ENCODE measurements around the gene TOR1A. TPM values are rescaled to one million over a fixed set of nuclear protein-coding genes. Genes with fewer than 3 reads are reported as not detected.

The TOR1A gene
- total and polyA plus RNA-seq, 2 experiments from 2014 or later, result 73.6 to 101 TPM

GRCh38 chr9:129868872-129869486, 45.0 kb upstream of the TOR1A start:
- no peaks in the 10 kb centered on the region for H3K4me1 ChIP-seq (ENCODE audit: insufficient read depth)
- in situ Hi-C loops (cut with MboI), result no loop called here
- WGBS, 2 experiments (ENCODE audit: low coverage in 1 of 2, low lambda C conversion rate in 2 of 2, missing lambda C conversion rate in 2 of 2), result 92 to 94% methylated on average over 23 to 28 of the region's 28 CpGs

GRCh38 chr9:129868023-129868871, 44.3 kb upstream of the TOR1A start:
- DNase-seq, result no peak
- no peaks in the 10 kb centered on the region for H3K9me2 ChIP-seq (ENCODE audit: insufficient read depth)
- H3K4me3 ChIP-seq, result no peak overlapping the region
- H3K27ac ChIP-seq, result no peak overlapping the region
- H2AFZ ChIP-seq, result no peak overlapping the region
- no peaks in the 10 kb centered on the region for H3K79me2 ChIP-seq (ENCODE audit: insufficient read depth)
- in situ Hi-C loops (cut with MboI), result no loop called here
- no peaks in the 10 kb centered on the region for H3K9me3 ChIP-seq (ENCODE audit: low read depth)
- no peaks in the 10 kb centered on the region for H3F3A ChIP-seq (ENCODE audit: insufficient read depth)
- no peak overlapping the region for H3K9ac ChIP-seq
- no peaks in the 10 kb centered on the region for H3K27me3 ChIP-seq (replicated peaks; ENCODE audit: insufficient read depth)
- H3K4me1 ChIP-seq (ENCODE audit: insufficient read depth), result no peaks in the 10 kb centered on the region
- no peaks in the 10 kb centered on the region for H4K20me1 ChIP-seq (ENCODE audit: insufficient read depth)
- H3K36me3 ChIP-seq (ENCODE audit: low read depth), result no peaks in the 10 kb centered on the region
- TF ChIP-seq EZH2 (IDR thresholded peaks at IDR 0.05; ENCODE audit: insufficient read depth, poor library complexity, severe bottlenecking) (no peak), EZH2phosphoT487 (IDR thresholded peaks at IDR 0.05; ENCODE audit: insufficient read depth, low read depth) (no peak)
- WGBS, 2 experiments (ENCODE audit: low coverage in 1 of 2, low lambda C conversion rate in 2 of 2, missing lambda C conversion rate in 2 of 2), result 83 to 85% methylated on average over 43 to 47 of the region's 48 CpGs
- no peak overlapping the region for H3K4me2 ChIP-seq (ENCODE audit: unreplicated experiment)

More at GRCh38 chr9:129868872-129869486, 45.0 kb upstream of the TOR1A start:
- Histone ChIP-seq H3K79me2 (ENCODE audit: insufficient read depth) (no peaks in the 10 kb centered on the region), H4K20me1 (ENCODE audit: insufficient read depth) (no peaks in the 10 kb centered on the region), H2AFZ (no peak overlapping the region), H3K4me3 (no peak overlapping the region), H3K9me2 (ENCODE audit: insufficient read depth) (no peaks in the 10 kb centered on the region), H3F3A (ENCODE audit: insufficient read depth) (no peaks in the 10 kb centered on the region), H3K4me2 (ENCODE audit: unreplicated experiment) (no peak overlapping the region), H3K27ac (no peak overlapping the region), H3K9ac (no peak overlapping the region), H3K36me3 (ENCODE audit: low read depth) (no peaks in the 10 kb centered on the region), H3K9me3 (ENCODE audit: low read depth) (no peaks in the 10 kb centered on the region), H3K27me3 (replicated peaks; ENCODE audit: insufficient read depth) (no peaks in the 10 kb centered on the region)
- DNase-seq, result no peak
- no peak for TF ChIP-seq EZH2 (IDR thresholded peaks at IDR 0.05; ENCODE audit: insufficient read depth, poor library complexity, severe bottlenecking)
- no peak for TF ChIP-seq EZH2phosphoT487 (IDR thresholded peaks at IDR 0.05; ENCODE audit: insufficient read depth, low read depth)

- H3K4me1 ChIP-seq (ENCODE audit: insufficient read depth), result no peaks in the 10 kb centered on the region
- TF ChIP-seq EZH2 (IDR thresholded peaks at IDR 0.05; ENCODE audit: insufficient read depth, poor library complexity, severe bottlenecking), result no peak
- no peak for TF ChIP-seq EZH2phosphoT487 (IDR thresholded peaks at IDR 0.05; ENCODE audit: insufficient read depth, low read depth)
- no peaks in the 10 kb centered on the region for H4K20me1 ChIP-seq (ENCODE audit: insufficient read depth)
- H3K36me3 ChIP-seq (ENCODE audit: low read depth), result no peaks in the 10 kb centered on the region
- in situ Hi-C loops (cut with MboI), result no loop called here
- no peaks in the 10 kb centered on the region for H3F3A ChIP-seq (ENCODE audit: insufficient read depth)
- H3K27me3 ChIP-seq (replicated peaks; ENCODE audit: insufficient read depth), result no peaks in the 10 kb centered on the region
- no peak for DNase-seq
- no peak overlapping the region for H3K4me3 ChIP-seq
- H3K27ac ChIP-seq, result no peak overlapping the region
- H3K79me2 ChIP-seq (ENCODE audit: insufficient read depth), result no peaks in the 10 kb centered on the region
- H3K9me3 ChIP-seq (ENCODE audit: low read depth), result no peaks in the 10 kb centered on the region
- H3K9ac ChIP-seq, result no peak overlapping the region
- 77 to 83% methylated on average over 15 to 17 of the region's 17 CpGs for WGBS, 2 experiments (ENCODE audit: low coverage in 1 of 2, low lambda C conversion rate in 2 of 2, missing lambda C conversion rate in 2 of 2)
- no peaks in the 10 kb centered on the region for H3K9me2 ChIP-seq (ENCODE audit: insufficient read depth)
- H2AFZ ChIP-seq, result no peak overlapping the region
- no peak overlapping the region for H3K4me2 ChIP-seq (ENCODE audit: unreplicated experiment)
Observed at GRCh38 chr9:129867136-129868022, 43.4 kb upstream of the TOR1A start.
